ENCODE data around the gene CDYL. TPM values are rescaled to one million over a fixed set of nuclear protein-coding genes. Genes with fewer than 3 reads are reported as not detected.

Gene CDYL
- total RNA-seq, 4 donors from 2014 or later = 24.1 to 24.8 (median 24.5) TPM

DNA sequence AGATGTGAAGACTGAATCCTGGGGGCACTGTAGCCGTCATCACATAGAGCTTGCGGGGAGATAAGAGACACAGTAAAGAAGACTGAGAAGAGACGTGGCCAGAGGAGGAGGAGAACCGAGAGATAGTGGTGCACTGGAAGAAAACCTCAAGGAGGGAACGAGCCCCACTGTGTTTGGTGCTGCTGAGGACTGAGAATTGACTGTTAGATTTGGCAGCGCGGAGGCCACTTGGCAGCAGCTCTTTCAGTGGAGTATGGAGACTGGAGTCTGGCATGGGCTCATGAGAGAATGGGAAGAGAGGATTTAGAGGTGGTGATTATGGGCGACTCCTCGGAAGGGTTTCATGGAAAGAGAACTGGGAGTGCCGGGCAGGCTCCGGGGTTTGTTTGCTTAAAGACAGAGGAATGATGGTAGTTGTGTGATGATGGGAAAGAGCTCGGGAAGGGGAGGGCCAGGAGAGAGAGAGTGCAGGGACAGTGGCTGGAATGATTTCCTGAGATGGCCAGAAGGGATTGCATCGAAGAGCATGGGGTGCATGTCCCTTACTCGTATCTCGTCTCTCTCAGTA is 18.0 kb downstream of the CDYL start:
- no peak for ATAC-seq
- Histone ChIP-seq H3K27ac (no peak overlapping the region), H3K4me1 (peaks cover 0 to 4% of the 10 kb centered on the region in 2 donors), H3K4me3 (no peak overlapping the region), H3K27me3 (no peaks in the 10 kb centered on the region), H3K9me3 (no peaks in the 10 kb centered on the region), H3K36me3 (no peaks in the 10 kb centered on the region)
- no peak for DNase-seq
- in situ Hi-C loops (cut with MboI; ENCODE audit: low sequenced_read_pairs in 4 of 4) = no loop called here
- intact Hi-C loops (cut with DNase I; ENCODE audit: low total_unique reads) = no loop called here
- no peak for TF ChIP-seq POLR2A (IDR thresholded peaks at IDR 0.05)
- TF ChIP-seq, protein P1, sequence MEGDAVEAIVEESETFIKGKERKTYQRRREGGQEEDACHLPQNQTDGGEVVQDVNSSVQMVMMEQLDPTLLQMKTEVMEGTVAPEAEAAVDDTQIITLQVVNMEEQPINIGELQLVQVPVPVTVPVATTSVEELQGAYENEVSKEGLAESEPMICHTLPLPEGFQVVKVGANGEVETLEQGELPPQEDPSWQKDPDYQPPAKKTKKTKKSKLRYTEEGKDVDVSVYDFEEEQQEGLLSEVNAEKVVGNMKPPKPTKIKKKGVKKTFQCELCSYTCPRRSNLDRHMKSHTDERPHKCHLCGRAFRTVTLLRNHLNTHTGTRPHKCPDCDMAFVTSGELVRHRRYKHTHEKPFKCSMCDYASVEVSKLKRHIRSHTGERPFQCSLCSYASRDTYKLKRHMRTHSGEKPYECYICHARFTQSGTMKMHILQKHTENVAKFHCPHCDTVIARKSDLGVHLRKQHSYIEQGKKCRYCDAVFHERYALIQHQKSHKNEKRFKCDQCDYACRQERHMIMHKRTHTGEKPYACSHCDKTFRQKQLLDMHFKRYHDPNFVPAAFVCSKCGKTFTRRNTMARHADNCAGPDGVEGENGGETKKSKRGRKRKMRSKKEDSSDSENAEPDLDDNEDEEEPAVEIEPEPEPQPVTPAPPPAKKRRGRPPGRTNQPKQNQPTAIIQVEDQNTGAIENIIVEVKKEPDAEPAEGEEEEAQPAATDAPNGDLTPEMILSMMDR (IDR thresholded peaks at IDR 0.05 in 4 of 5, conservative IDR thresholded peaks at IDR 0.05 in 1 of 5) = no peak

DNA sequence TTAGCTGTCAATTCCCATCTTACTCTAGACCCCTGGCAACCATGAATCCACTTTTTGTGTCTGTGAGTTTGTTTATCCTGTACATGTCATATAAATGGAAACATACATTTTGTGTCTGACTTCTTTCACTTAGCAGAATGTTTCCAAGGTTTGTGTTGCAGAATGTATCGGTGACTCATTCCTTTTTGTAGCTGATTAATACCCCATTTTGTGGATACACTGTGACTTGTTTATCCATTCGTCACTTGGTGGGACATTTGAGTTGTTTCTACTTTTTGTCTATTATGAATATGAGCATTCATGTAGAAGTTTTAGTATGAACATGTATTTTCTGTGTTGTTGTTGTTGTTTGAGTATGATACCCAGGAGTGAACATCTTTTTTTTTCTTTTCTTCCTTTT is 21.4 kb downstream of the CDYL start:
- H3K4me3 ChIP-seq = no peak overlapping the region
- H3K9me3 ChIP-seq = no peaks in the 10 kb centered on the region
- intact Hi-C loops (cut with DNase I; ENCODE audit: low total_unique reads) = no loop called here
- no peak overlapping the region for H3K27ac ChIP-seq
- in situ Hi-C loops (cut with MboI; ENCODE audit: low sequenced_read_pairs in 4 of 4) = no loop called here
- H3K36me3 ChIP-seq = no peaks in the 10 kb centered on the region
- peaks cover 0 to 15% of the 10 kb centered on the region in 2 donors for H3K4me1 ChIP-seq
- DNase-seq (no peak), ATAC-seq (no peak)
- TF ChIP-seq, protein P1 (IDR thresholded peaks at IDR 0.05 in 4 of 5, conservative IDR thresholded peaks at IDR 0.05 in 1 of 5) = no peak
- TF ChIP-seq POLR2A (IDR thresholded peaks at IDR 0.05) = no peak
- H3K27me3 ChIP-seq = no peaks in the 10 kb centered on the region

DNA sequence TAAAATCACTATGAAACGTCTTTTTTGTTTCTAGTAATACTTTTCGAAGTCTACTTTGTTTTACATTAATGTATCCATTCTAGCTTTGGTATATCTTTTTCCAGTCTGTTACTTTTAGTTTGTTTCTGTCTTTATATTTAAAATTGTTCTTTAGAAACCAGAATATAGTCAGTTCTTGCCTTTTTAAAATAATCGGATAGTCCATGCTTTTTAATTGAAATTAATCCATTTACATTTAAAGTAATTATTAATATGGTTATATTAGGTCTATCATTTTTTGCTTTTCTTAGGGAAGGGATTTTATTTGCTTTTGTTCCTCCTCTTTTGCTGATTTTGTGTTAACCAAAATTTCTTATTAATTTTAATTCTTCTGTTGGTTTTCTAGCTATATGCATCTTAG is 23.7 kb downstream of the CDYL start:
- H3K4me3 ChIP-seq = no peak overlapping the region
- in situ Hi-C loops (cut with MboI; ENCODE audit: low sequenced_read_pairs in 4 of 4) = no loop called here
- intact Hi-C loops (cut with DNase I; ENCODE audit: low total_unique reads) = loop anchor here (10.0 kb wide), 1 partner anchor 515 kb away; no protein-coding TSS in a partner anchor
- no peak overlapping the region for H3K27ac ChIP-seq
- DNase-seq (no peak), ATAC-seq (no peak)
- H3K4me1 ChIP-seq = peaks cover 16 to 23% of the 10 kb centered on the region in 2 donors
- H3K36me3 ChIP-seq = no peaks in the 10 kb centered on the region
- H3K9me3 ChIP-seq = no peaks in the 10 kb centered on the region
- no peaks in the 10 kb centered on the region for H3K27me3 ChIP-seq
- TF ChIP-seq POLR2A (IDR thresholded peaks at IDR 0.05) = no peak

DNA sequence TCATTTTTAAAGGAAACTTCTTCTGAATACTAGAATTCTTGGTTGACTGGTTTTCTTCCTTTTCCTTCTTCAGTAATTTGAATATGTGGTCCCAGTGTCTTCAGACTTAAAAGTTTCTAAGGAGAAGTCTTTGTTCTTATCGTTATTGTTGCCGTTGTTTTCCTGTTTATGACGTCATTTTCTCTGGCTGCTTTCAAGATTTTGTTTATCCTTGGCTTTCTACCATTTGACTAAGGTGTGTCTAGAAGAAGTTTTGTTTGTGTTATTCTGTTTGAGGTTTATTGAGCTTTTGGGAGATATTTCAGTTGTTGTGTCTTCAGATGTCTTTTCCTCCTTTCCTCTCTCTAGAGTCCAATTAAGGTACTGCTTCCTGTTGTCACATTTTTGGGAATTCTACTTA is 24.5 kb downstream of the CDYL start:
- intact Hi-C loops (cut with DNase I; ENCODE audit: low total_unique reads) (loop anchor here (10.0 kb wide), 1 partner anchor 516 kb away; no protein-coding TSS in a partner anchor), in situ Hi-C loops (cut with MboI; ENCODE audit: low sequenced_read_pairs in 4 of 4) (no loop called here)
- TF ChIP-seq, protein P1 (IDR thresholded peaks at IDR 0.05 in 4 of 5, conservative IDR thresholded peaks at IDR 0.05 in 1 of 5) = no peak
- no peak for TF ChIP-seq POLR2A (IDR thresholded peaks at IDR 0.05)
- Histone ChIP-seq H3K9me3 (no peaks in the 10 kb centered on the region), H3K27me3 (no peaks in the 10 kb centered on the region), H3K36me3 (no peaks in the 10 kb centered on the region), H3K27ac (no peak overlapping the region), H3K4me3 (no peak overlapping the region), H3K4me1 (peaks cover 16 to 25% of the 10 kb centered on the region in 2 donors)
- ATAC-seq (no peak), DNase-seq (no peak)

DNA sequence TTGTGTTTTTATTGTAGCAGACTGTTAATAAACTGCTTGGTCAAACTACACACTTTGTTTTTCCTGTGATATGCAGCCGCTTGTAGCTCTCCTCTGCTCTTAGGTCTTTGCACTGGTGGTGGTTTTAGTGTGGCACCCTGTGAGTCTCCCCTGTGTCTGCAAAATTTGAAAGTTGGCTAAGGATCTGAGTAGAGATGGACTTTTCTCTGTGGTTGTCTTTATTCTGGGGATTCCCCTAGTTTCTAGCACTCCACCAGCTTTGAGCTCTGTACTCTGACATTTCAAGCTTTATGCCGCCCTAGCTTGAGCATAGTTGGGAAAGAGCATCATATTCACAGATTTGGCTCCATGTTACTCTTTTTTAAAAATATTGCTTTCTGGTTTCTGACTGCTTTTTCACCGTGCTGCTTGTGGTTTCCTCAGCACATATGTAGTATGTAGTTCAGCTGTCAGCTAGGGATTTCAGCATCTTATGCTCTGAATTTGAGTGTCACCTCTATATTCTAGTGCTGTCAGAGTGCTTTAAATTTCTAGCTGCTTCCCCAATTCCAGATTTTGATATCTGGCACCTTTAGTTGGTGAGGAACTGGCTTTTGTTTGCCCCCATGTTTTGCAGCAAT is 25.4 kb downstream of the CDYL start:
- Histone ChIP-seq H3K9me3 (no peaks in the 10 kb centered on the region), H3K36me3 (no peaks in the 10 kb centered on the region), H3K27me3 (no peaks in the 10 kb centered on the region), H3K27ac (no peak overlapping the region), H3K4me3 (no peak overlapping the region), H3K4me1 (peaks cover 16 to 30% of the 10 kb centered on the region in 2 donors)
- no peak for TF ChIP-seq POLR2A (IDR thresholded peaks at IDR 0.05)
- TF ChIP-seq, protein P1 (IDR thresholded peaks at IDR 0.05 in 4 of 5, conservative IDR thresholded peaks at IDR 0.05 in 1 of 5) = no peak
- in situ Hi-C loops (cut with MboI; ENCODE audit: low sequenced_read_pairs in 4 of 4) = no loop called here
- intact Hi-C loops (cut with DNase I; ENCODE audit: low total_unique reads) = loop anchor here (10.0 kb wide), 1 partner anchor 517 kb away; no protein-coding TSS in a partner anchor
- DNase-seq (no peak), ATAC-seq (no peak)

Data from gastrocnemius medialis (tissue), 4 donors.